OCI-LY7 (cell line): ENCODE results near the gene ATP2A1. TPM values are rescaled to one million over a fixed set of nuclear protein-coding genes. Genes with fewer than 3 reads are reported as not detected.

Experiments used
- BruUV-seq: library from RNA; stranded (reverse); fragments of 400-500 nt; replicated peaks from 2 replicates; lab custom pipeline; 2021; lab: Mats Ljungman, UMichigan
- CTCF ChIA-PET: fragments of 300-600 bp; sonication (Branson Sonifier 250); formaldehyde crosslinking; loops from one replicate; lab custom pipeline; 2022; ENCODE audit warnings: antibody characterized with exemption; ENCODE audit not compliant: unreplicated experiment; lab: Charles Lee
- POLR2A ChIA-PET: fragments of 300-600 bp; sonication (Branson Sonifier 250); formaldehyde crosslinking; loops from one replicate; lab custom pipeline; 2022; ENCODE audit warnings: antibody characterized with exemption; lab: Charles Lee
- DNase-seq: peaks from one replicate; pipeline ENCODE4 v3.0.0-alpha.2; 2015; ENCODE audit warnings: low spot score
- H2AFZ ChIP-seq: fragments of 200-600 bp; sonication (generic), shearing (Covaris generic); 2 replicates; pipeline ENCODE4 v1.6.1; 2014; ENCODE audit warnings: mild to moderate bottlenecking, antibody characterized with exemption, low read length, moderate library complexity
- H3K27ac ChIP-seq: fragments of 200-600 bp; sonication (generic); 2 replicates; pipeline ENCODE4 v1.5.1; 2014; ENCODE audit warnings: mixed run types, low read depth, mild to moderate bottlenecking, moderate library complexity, low read length, inconsistent platforms; ENCODE audit not compliant: poor library complexity, severe bottlenecking
- H3K36me3 ChIP-seq: fragments of 200-600 bp; sonication (generic); 2 replicates; pipeline ENCODE4 v1.6.1; 2014; ENCODE audit warnings: mild to moderate bottlenecking, antibody characterized with exemption, low read length, moderate library complexity, mixed read lengths; ENCODE audit not compliant: insufficient read depth
- H3K4me1 ChIP-seq: fragments of 200-600 bp; sonication (generic); 2 replicates; pipeline ENCODE4 v1.5.1; 2014; ENCODE audit warnings: mild to moderate bottlenecking, low read length; ENCODE audit not compliant: insufficient read depth, poor library complexity, severe bottlenecking
- H3K4me2 ChIP-seq: fragments of 200-600 bp; sonication (generic); 2 replicates; pipeline ENCODE4 v1.6.1; 2014; ENCODE audit warnings: mild to moderate bottlenecking, low read length
- H3K4me3 ChIP-seq: fragments of 200-600 bp; sonication (generic); 2 replicates; pipeline ENCODE4 v1.5.1; 2014; ENCODE audit warnings: mild to moderate bottlenecking, low read depth, low read length; ENCODE audit not compliant: poor library complexity, severe bottlenecking
- H3K79me2 ChIP-seq: fragments of 200-600 bp; sonication (generic); 2 replicates; pipeline ENCODE4 v1.6.1; 2016; ENCODE audit warnings: low read depth, mild to moderate bottlenecking, low read length, moderate library complexity, mixed read lengths; ENCODE audit not compliant: insufficient read depth
- H3K9me2 ChIP-seq: fragments of 200-600 bp; sonication (generic); 2 replicates; pipeline ENCODE4 v1.6.1; 2016; ENCODE audit warnings: mild to moderate bottlenecking, low read length, mixed read lengths; ENCODE audit not compliant: insufficient read depth
- H3K9me3 ChIP-seq: fragments of 200-600 bp; sonication (generic); 2 replicates; pipeline ENCODE4 v1.6.1; 2014; ENCODE audit warnings: mild to moderate bottlenecking, mixed run types, low read length, mixed read lengths
- H4K20me1 ChIP-seq: fragments of 200-600 bp; sonication (generic); 2 replicates; pipeline ENCODE4 v1.6.1; 2014; ENCODE audit warnings: mild to moderate bottlenecking, antibody characterized with exemption, low read length, moderate library complexity, mixed read lengths; ENCODE audit not compliant: insufficient read depth
- CTCF ChIP-seq: fragments of 200-600 bp; sonication (generic); conservative IDR thresholded peaks from 2 replicates; pipeline ENCODE4 v1.5.1; 2014; ENCODE audit warnings: mild to moderate bottlenecking, antibody characterized with exemption, low read length, moderate library complexity, mixed read lengths
- EZH2phosphoT487 ChIP-seq: fragments of 200-600 bp; sonication (generic); IDR thresholded peaks from 2 replicates; pipeline ENCODE4 v1.6.1; 2018; ENCODE audit warnings: low read depth, borderline replicate concordance, mild to moderate bottlenecking, mixed run types, antibody characterized with exemption, low read length, moderate library complexity, mixed read lengths
- intact Hi-C: fragments of 100-400 bp; cut with micrococcal nuclease; formaldehyde crosslinking; loops from one replicate; pipeline ENCODE4 v1.10.0; 2022; ENCODE audit not compliant: unreplicated experiment
- total RNA-seq, 2 experiments: library from RNA; depleted of rRNA in 1 of 2; stranded (reverse); fragments of >200 nt in 1 of 2; shearing (Covaris generic) in 1 of 2; gene quantifications; 2 replicates each; pipeline ENCODE4 v1.2.3, GENCODE V29; 2014 to 2022

The ATP2A1 gene
- total RNA-seq, 2 experiments from 2014 or later, result 5.0 TPM

GRCh38 chr16:28846933-28847273 is 31.4 kb upstream of the ATP2A1 start:
- Histone ChIP-seq H3K9me2 (no peaks in the 10 kb centered on the region), H3K79me2 (peaks cover 31% of the 10 kb centered on the region), H3K4me3 (peak overlapping the region; percentile 95), H4K20me1 (peaks cover 10% of the 10 kb centered on the region), H3K9me3 (no peaks in the 10 kb centered on the region), H3K27ac (peak overlapping the region; percentile 36), H2AFZ (peak overlapping the region; percentile 57; the same call in 1 of the 2 replicates), H3K36me3 (peaks cover 39% of the 10 kb centered on the region), H3K4me1 (peaks cover 17% of the 10 kb centered on the region), H3K4me2 (peak overlapping the region; percentile 89)
- CTCF ChIA-PET, result interaction anchor here (0.7 to 0.8 kb wide), 3 partner anchors 17 to 98 kb away, joined by 3 read pairs; partner anchors contain the start of genes ATXN2L and SH2B1
- POLR2A ChIA-PET, result interaction anchor here (0.6 to 2.9 kb wide), 4 partner anchors 15 to 104 kb away, joined by 3 to 17 read pairs (median 4); partner anchors contain the start of genes ATXN2L and NFATC2IP
- no TSS peak for BruUV-seq
- no peak for DNase-seq
- intact Hi-C loops, result no loop called here
- TF ChIP-seq CTCF (no peak), EZH2phosphoT487 (no peak)

DNA sequence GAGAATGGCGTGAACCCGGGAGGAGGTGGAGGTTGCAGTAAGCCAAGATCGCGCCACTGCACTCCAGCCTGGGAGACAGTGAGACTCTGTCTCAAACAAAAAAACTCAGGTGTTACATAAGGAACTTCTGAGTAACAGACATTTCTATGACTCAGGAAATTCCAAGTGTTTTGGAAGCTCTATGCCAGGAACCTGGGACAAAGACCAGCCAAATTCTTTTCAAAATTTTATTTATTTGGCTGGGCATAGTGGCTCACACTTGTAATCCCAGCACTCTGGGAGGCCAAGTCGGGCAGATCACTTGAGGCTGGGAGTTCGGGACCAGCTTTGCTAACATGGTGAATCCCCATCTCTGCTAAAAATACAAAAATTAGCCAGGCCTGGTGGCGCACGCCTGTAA is 19.9 kb upstream of the ATP2A1 start:
- Histone ChIP-seq H3K36me3 (no peaks in the 10 kb centered on the region), H4K20me1 (no peaks in the 10 kb centered on the region), H2AFZ (no peak overlapping the region), H3K27ac (no peak overlapping the region), H3K4me3 (no peak overlapping the region), H3K9me2 (no peaks in the 10 kb centered on the region), H3K9me3 (no peaks in the 10 kb centered on the region), H3K4me1 (peaks cover 8% of the 10 kb centered on the region), H3K4me2 (no peak overlapping the region), H3K79me2 (peaks cover 14% of the 10 kb centered on the region; the same call in 1 of the 2 replicates)
- BruUV-seq, result no TSS peak
- CTCF ChIA-PET, result no interaction called here
- DNase-seq, result no peak
- intact Hi-C loops, result no loop called here
- POLR2A ChIA-PET, result no interaction called here
- TF ChIP-seq EZH2phosphoT487 (no peak), CTCF (no peak)

- ChIA-PET POLR2A (interaction anchor here (0.7 to 1.1 kb wide), 4 partner anchors 10 to 73 kb away, joined by 3 to 4 read pairs (median 4); no protein-coding TSS in a partner anchor), CTCF (no interaction called here)
- H3K36me3 ChIP-seq, result no peaks in the 10 kb centered on the region
- BruUV-seq, result no TSS peak
- H3K4me2 ChIP-seq, result no peak overlapping the region
- TF ChIP-seq CTCF (no peak), EZH2phosphoT487 (no peak)
- H3K27ac ChIP-seq, result no peak overlapping the region
- no peak overlapping the region for H2AFZ ChIP-seq
- intact Hi-C loops, result no loop called here
- H3K9me2 ChIP-seq, result no peaks in the 10 kb centered on the region
- H3K9me3 ChIP-seq, result no peaks in the 10 kb centered on the region
- H3K79me2 ChIP-seq, result peaks cover 20% of the 10 kb centered on the region
- no peaks in the 10 kb centered on the region; the same call in 1 of the 2 replicates for H4K20me1 ChIP-seq
- no peak for DNase-seq
- no peak overlapping the region for H3K4me3 ChIP-seq
- peaks cover 10% of the 10 kb centered on the region for H3K4me1 ChIP-seq
These were observed 19.0 kb upstream of the ATP2A1 start for GRCh38 chr16:28859326-28859725.
